HEK293 (cell line): ENCODE results near the gene SLC6A3.

Experiments
- CTCF ChIP-seq: fragments of 450-650 bp; formaldehyde crosslinking; IDR thresholded peaks from 2 replicates; pipeline ENCODE4 v1.5.1; 2016; ENCODE audit warnings: missing biosample characterization, missing genetic modification characterization
- PRDM6 ChIP-seq: fragments of 450-650 bp; formaldehyde crosslinking; IDR thresholded peaks from 2 replicates; pipeline ENCODE4 v1.5.1; 2017; ENCODE audit warnings: missing biosample characterization, missing genetic modification characterization
- SETDB1 ChIP-seq: IDR thresholded peaks from one replicate; pipeline ENCODE4 v1.6.1; 2017; ENCODE audit warnings: mild to moderate bottlenecking, low read length, moderate library complexity, mixed read lengths; ENCODE audit not compliant: insufficient read length
- ZBTB1 ChIP-seq: fragments of 450-650 bp; formaldehyde crosslinking; IDR thresholded peaks from 2 replicates; pipeline ENCODE4 v1.5.1; 2016; ENCODE audit warnings: missing biosample characterization, missing genetic modification characterization
- ZBTB26 ChIP-seq: fragments of 450-650 bp; formaldehyde crosslinking; optimal IDR thresholded peaks from 2 replicates; pipeline ENCODE3; 2016; ENCODE audit warnings: missing biosample characterization, mild to moderate bottlenecking, missing genetic modification characterization
- ZNF133 ChIP-seq: fragments of 450-650 bp; formaldehyde crosslinking; IDR thresholded peaks from 2 replicates; pipeline ENCODE4 v1.5.1; 2016; ENCODE audit warnings: missing biosample characterization, missing genetic modification characterization
- ZNF175 ChIP-seq: fragments of 450-650 bp; formaldehyde crosslinking; IDR thresholded peaks from 2 replicates; pipeline ENCODE4 v1.5.1; 2016; ENCODE audit warnings: missing biosample characterization, missing genetic modification characterization
- ZNF510 ChIP-seq: fragments of 450-650 bp; formaldehyde crosslinking; IDR thresholded peaks from 2 replicates; pipeline ENCODE4 v1.5.1; 2018; ENCODE audit warnings: mild to moderate bottlenecking, missing genetic modification characterization, missing biosample characterization; ENCODE audit not compliant: insufficient replicate concordance
- ZNF621 ChIP-seq: fragments of 450-650 bp; formaldehyde crosslinking; IDR thresholded peaks from 2 replicates; pipeline ENCODE4 v1.5.1; 2017; ENCODE audit warnings: missing biosample characterization, missing genetic modification characterization

- TF ChIP-seq ZNF175 (tag by site-specific recombination) (no peak), CTCF (tag by site-specific recombination) (no peak), ZBTB1 (no peak), SETDB1 (no peak), ZNF510 (tag by site-specific recombination) (no peak), ZNF133 (tag by site-specific recombination) (no peak), PRDM6 (tag by site-specific recombination) (no peak), ZNF621 (tag by site-specific recombination) (no peak), ZBTB26 (tag by site-specific recombination) (no peak)
These were observed 101.9 kb downstream of the SLC6A3 start for GRCh38 chr5:1343315-1343751.
